Progenitor cell of endocrine pancreas (in vitro differentiated cells): ENCODE results near the gene ITPR2. TPM values are rescaled to one million over a fixed set of nuclear protein-coding genes. Genes with fewer than 3 reads are reported as not detected.

ENCODE experiments used
- DNase-seq: peaks from one replicate; pipeline ENCODE4 v3.0.0; 2021; ENCODE audit warnings: low spot score; ENCODE audit not compliant: unreplicated experiment
- H3K27ac Mint-ChIP-seq: 2 replicates; pipeline ENCODE4 v1.8.0; 2021; ENCODE audit warnings: mild to moderate bottlenecking, moderate library complexity, mixed read lengths
- H3K27me3 Mint-ChIP-seq: 2 replicates; pipeline ENCODE4 v1.8.0; 2021; ENCODE audit warnings: mixed read lengths
- H3K36me3 Mint-ChIP-seq: 2 replicates; pipeline ENCODE4 v1.8.0; 2022; ENCODE audit warnings: mixed read lengths; ENCODE audit not compliant: insufficient read depth
- H3K4me1 Mint-ChIP-seq: 2 replicates; pipeline ENCODE4 v1.8.0; 2021; ENCODE audit warnings: low read depth, mixed read lengths
- H3K4me3 Mint-ChIP-seq: 2 replicates; pipeline ENCODE4 v1.8.0; 2021; ENCODE audit warnings: low read depth, mild to moderate bottlenecking, moderate library complexity, mixed read lengths
- H3K9me3 Mint-ChIP-seq: 2 replicates; pipeline ENCODE4 v1.8.0; 2021; ENCODE audit warnings: low read depth, mixed read lengths
- total RNA-seq: library from RNA; stranded (reverse); gene quantifications from 2 replicates; pipeline ENCODE4 v1.2.1, GENCODE V29; 2021
- TF ChIP-seq, protein P1 (sequence below): fragments of 200-600 bp; sonication (generic); IDR thresholded peaks from one replicate; pipeline ENCODE4 v1.5.0; 2021; ENCODE audit warnings: antibody characterized with exemption, mild to moderate bottlenecking; ENCODE audit not compliant: unreplicated experiment

ITPR2 gene
- total RNA-seq, 1 donor from 2014 or later, result 72.4 TPM

DNA sequence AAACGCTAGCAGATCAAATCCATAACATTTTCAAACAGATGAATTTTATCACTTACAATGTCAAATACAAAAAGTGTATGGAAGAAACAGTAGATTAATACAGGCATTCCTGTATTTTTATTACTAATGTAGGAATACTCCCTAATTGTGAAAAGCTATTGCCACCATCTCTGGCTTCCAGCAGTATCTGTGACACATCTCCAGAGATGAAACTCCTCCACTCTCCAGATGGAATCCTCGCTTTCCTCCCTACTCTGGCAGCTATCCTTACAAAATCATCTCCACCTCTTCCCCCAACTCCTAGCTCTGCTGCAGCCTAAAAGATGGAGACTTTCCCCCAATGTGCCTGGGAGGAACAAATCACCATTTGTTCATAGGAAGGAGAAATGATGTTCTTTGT is 426.2 kb downstream of the ITPR2 start:
- no peaks in the 10 kb centered on the region for H3K9me3 Mint-ChIP-seq
- H3K27ac Mint-ChIP-seq, result no peak overlapping the region
- TF ChIP-seq, protein P1, sequence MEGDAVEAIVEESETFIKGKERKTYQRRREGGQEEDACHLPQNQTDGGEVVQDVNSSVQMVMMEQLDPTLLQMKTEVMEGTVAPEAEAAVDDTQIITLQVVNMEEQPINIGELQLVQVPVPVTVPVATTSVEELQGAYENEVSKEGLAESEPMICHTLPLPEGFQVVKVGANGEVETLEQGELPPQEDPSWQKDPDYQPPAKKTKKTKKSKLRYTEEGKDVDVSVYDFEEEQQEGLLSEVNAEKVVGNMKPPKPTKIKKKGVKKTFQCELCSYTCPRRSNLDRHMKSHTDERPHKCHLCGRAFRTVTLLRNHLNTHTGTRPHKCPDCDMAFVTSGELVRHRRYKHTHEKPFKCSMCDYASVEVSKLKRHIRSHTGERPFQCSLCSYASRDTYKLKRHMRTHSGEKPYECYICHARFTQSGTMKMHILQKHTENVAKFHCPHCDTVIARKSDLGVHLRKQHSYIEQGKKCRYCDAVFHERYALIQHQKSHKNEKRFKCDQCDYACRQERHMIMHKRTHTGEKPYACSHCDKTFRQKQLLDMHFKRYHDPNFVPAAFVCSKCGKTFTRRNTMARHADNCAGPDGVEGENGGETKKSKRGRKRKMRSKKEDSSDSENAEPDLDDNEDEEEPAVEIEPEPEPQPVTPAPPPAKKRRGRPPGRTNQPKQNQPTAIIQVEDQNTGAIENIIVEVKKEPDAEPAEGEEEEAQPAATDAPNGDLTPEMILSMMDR, result no peak
- no peaks in the 10 kb centered on the region for H3K4me1 Mint-ChIP-seq
- no peaks in the 10 kb centered on the region for H3K27me3 Mint-ChIP-seq
- no peaks in the 10 kb centered on the region for H3K36me3 Mint-ChIP-seq
- no peak overlapping the region for H3K4me3 Mint-ChIP-seq
- DNase-seq, result no peak

DNA sequence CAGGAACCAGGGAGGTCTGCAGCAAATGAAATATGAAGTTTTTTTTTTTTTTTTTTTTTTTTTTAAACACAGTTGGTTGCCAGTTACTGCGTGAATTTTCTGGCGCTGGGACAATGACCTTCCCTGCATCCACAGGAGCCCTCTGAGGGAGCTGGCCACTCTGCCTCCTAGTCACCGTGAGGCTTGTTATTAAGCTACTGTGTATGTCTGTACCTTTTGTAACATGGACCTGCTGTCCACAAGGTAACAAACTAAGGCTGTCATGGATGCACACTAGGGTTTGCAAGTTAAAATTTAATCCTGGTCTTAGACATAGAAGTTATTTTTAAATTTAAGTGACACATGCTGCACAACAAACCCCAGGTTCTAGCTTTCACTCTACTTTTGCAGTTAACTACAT is 426.6 kb downstream of the ITPR2 start:
- TF ChIP-seq, protein P1, result no peak
- Mint-ChIP-seq H3K27me3 (no peaks in the 10 kb centered on the region), H3K36me3 (no peaks in the 10 kb centered on the region), H3K4me3 (no peak overlapping the region), H3K9me3 (no peaks in the 10 kb centered on the region), H3K4me1 (no peaks in the 10 kb centered on the region), H3K27ac (no peak overlapping the region)
- DNase-seq, result no peak

DNA sequence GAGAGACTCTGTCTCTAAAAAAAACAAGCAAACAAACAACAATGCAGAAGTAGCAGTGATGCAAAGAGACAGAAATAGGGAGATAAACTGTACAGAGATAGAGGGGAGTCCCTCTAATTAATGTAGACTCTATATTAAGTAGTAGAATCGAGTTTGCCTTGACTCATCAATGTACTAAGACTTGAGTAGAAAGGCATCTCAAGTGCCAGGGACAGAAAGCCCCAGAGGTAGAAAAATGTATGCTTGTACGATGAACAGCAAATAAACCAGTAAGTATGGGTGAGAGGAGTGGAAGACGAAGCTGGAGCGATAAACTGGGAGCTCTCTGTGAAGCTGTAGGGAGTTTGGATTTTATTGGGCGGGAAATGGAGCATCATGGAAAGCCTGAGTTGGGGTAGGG is 429.4 kb downstream of the ITPR2 start:
- no peak overlapping the region for H3K4me3 Mint-ChIP-seq
- no peaks in the 10 kb centered on the region for H3K4me1 Mint-ChIP-seq
- no peak for DNase-seq
- no peaks in the 10 kb centered on the region for H3K27me3 Mint-ChIP-seq
- no peak overlapping the region for H3K27ac Mint-ChIP-seq
- no peaks in the 10 kb centered on the region for H3K36me3 Mint-ChIP-seq
- no peaks in the 10 kb centered on the region for H3K9me3 Mint-ChIP-seq
- TF ChIP-seq, protein P1, result no peak

DNA sequence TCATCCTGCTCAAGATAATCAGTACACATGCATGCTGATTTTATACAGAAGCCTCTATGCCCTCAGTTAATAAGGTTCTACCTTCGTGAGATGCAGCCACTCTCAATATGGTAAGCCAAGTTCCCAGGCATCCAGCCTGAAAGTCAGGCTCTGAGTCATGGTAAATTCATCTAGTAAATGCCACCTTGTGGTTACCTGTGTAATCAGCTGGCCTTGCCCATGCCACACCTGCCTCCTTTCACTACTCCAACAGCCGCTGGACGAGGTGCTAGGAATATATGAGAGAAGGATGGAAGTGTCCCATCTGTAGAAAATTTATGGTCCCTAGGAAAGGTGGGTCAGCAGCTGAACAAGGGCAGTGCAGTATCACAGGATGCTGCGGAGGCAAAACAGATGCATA is 430.3 kb downstream of the ITPR2 start:
- H3K4me3 Mint-ChIP-seq, result no peak overlapping the region
- TF ChIP-seq, protein P1, result peak; percentile 52
- H3K27ac Mint-ChIP-seq, result no peak overlapping the region
- H3K9me3 Mint-ChIP-seq, result no peaks in the 10 kb centered on the region
- H3K27me3 Mint-ChIP-seq, result no peaks in the 10 kb centered on the region
- no peaks in the 10 kb centered on the region for H3K4me1 Mint-ChIP-seq
- no peak for DNase-seq
- no peaks in the 10 kb centered on the region for H3K36me3 Mint-ChIP-seq

DNA sequence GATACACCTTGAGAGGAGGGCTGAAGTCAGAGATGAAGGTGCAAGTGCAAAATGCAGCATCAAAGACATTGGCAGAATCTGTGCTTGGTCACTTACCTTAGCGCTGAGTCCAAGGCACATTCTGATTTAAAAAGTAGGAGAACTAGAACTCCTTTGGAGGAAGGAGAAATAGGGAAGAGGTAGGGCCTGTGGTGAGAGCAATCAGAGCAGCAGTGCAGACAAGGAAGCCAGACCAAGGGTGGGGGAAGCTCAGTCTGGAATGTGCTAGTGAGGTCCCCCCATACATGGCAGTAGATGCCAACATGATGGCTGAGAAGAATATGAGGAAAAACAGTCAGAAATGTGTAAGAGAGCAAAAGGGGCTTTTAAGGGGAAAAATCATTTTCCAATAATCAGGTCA is 431.1 kb downstream of the ITPR2 start:
- no peak for DNase-seq
- no peaks in the 10 kb centered on the region for H3K27me3 Mint-ChIP-seq
- TF ChIP-seq, protein P1, result no peak
- H3K36me3 Mint-ChIP-seq, result no peaks in the 10 kb centered on the region
- H3K9me3 Mint-ChIP-seq, result no peaks in the 10 kb centered on the region
- H3K4me3 Mint-ChIP-seq, result no peak overlapping the region
- H3K27ac Mint-ChIP-seq, result no peak overlapping the region
- H3K4me1 Mint-ChIP-seq, result no peaks in the 10 kb centered on the region
